Activated CD4-positive, alpha-beta T cell treated with anti-CD3 and anti-CD28 coated beads, Interleukin-10, Interleukin-2, amounts not matched to agents 100 ng/mL and 50 ng/mL, durations not matched to agents 16 hours and 8 hours (primary cell): ENCODE data around the gene KIF18A.
"Not testable (repeated sequence)": the region's sequence is repeated elsewhere in the genome, so short reads cannot be mapped to it uniquely, and the experiment has no call there.

Experiments
- DNase-seq: peaks from one replicate; pipeline ENCODE4 v3.0.0-alpha.2; 2020

Gene KIF18A

DNA sequence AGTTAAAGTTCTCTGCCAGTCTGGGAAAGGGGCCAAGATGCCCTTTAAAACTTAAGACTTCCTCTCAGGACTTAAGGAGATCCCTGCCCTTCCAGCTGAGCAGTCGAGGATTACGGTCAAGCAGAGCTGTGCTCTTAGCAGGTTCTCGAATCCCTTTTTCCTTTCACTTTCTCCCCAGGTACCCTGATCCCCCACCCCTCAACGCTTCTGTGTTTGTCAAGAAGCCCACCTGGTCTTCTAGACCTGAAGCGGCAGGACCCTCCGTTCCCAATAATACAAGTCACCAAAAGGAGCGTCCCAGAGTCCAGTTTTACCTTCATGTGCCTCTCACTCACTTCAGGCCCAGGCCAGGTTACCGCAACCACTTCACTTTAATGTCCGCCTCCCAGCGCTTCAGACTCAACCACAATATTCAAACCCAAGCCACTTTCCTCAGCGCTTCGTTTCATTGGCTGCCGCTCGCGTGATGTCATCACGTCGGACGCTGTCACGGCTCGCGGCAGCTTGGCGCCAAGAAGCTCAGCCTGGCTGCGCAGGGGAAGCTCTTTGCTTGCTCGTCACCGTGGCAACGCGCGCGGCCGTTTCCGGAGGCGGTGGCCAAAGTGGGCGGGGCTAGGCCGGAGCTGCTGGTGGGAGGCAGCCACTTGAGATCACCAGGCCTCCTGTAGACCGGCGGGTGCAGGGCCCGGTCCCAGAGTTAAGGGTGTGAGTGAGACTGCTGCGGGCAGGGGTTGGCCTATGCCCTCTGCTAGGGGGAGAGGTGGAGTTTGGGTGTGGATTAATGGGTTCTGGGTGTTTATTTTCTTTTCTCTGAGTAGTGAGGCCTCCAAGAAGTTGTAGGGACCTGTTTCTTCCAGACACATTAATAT lies at the start of gene KIF18A, which contains the start of gene METTL15:
Gene KIF18A, minus strand, starts transcription at position 407 of the 869 bp plus-strand sequence. CDS start 10,209 bp downstream, outside the sequence.
Gene METTL15, plus strand, starts transcription at position 639 of the 869 bp plus-strand sequence. CDS start 4,947 bp downstream, outside the sequence.
- peak; percentile 99 for DNase-seq

DNA sequence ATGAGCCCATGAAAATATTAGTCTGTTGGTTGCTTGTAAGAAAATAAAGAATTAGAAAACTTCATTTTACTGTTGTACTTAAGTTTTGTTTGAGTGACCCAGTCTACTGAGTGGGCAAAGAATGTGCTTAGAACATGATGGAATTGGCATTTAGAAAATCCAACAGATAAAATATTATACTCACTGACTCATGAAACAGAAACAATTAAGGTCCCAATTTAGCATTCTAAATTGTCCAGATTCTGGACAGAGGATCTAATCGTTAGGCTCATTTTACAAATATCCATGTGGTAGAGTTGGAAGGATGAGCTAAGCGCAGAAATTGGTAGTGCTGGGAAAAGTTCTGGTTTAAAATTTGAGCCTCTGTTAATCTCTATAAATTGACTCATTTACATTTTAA lies 45.6 kb upstream of the KIF18A start:
- no peak for DNase-seq

DNA sequence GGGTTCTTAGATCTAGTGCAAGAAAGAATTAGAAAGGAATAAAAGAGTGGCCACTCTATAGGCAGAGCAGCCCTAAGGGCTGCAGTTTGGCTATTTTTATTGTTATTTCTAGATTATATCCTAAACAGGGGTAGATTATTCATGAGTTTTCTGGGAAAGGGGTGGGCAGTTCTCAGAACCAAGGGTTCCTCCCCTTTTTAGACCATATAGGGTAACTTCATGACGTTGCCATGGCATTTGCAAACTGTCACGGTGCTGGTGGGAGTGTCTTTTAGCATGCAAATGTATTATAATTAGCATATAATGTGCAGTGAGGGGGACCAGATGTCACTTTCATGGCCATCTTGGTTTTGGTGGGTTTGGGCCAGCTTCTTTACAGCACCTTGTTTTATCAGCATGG lies 44.8 kb upstream of the KIF18A start:
- DNase-seq = no peak

DNA sequence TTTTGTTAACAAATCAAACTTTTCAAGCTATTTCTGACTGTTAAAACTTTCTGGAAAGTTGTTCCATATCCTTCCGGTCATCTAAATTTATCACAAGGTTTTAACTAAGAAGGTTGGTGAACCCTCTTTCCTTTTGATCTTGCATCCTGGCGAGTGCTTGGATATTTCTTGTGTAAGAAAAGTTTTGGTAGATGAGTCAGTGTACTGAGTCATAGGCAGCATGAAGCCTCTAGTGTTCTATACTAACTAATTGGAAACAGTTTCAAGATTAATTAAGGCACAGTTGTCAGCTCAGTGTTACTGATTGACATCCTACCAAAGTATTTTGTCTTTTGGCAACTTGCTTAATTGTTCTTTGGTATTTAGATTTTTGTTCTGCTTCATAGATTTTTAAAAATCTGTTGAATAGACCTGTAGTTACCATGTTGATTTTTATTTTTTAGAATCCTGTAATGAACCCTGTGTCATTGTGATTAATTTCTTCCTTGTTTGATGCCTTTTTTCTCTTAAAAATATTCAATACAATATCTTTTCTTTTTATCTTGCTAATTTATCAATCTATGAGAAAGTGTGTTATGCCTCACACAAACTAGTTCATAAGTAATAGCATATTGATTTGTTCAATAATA lies 38.3 kb upstream of the KIF18A start:
- peak; percentile 26 for DNase-seq

DNA sequence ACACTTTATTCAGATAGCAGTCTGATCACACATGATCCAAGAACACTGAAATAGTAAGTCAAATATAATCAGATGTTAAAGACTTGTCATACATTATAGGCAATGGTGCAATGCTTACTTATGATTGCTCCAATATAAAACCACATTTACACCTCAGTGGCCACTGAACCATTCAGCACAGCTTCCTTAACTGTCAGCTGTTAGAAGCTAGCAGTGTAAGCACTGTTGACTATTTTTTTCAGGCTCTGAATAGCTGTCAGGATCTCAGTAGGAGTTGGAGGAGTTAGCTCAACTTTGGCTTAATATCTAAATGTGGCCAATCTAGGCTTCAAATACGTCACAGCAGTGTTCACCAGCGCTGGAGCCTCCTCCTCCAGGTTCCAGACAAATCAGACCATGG lies 36.9 kb upstream of the KIF18A start:
- no peak for DNase-seq

DNA sequence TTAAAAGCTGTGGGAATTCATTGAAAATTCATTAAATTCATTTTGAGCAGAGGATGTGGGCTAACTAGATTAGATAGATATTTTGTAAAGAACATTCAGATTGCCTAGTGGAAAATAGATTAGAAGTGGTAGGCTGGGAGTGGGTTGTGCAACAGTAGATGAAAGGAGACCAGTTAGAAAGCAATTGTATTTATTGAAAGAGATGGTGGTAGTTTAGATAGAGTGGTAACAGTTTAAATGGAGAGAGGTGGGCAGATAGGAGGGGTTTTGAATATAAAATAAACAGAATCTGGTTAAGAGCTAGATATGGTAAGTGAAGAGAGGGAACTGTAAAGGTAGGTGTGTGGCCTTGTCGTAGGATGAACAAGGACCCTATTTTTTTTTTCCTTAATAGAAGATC lies 34.8 kb upstream of the KIF18A start:
- DNase-seq = no peak

DNA sequence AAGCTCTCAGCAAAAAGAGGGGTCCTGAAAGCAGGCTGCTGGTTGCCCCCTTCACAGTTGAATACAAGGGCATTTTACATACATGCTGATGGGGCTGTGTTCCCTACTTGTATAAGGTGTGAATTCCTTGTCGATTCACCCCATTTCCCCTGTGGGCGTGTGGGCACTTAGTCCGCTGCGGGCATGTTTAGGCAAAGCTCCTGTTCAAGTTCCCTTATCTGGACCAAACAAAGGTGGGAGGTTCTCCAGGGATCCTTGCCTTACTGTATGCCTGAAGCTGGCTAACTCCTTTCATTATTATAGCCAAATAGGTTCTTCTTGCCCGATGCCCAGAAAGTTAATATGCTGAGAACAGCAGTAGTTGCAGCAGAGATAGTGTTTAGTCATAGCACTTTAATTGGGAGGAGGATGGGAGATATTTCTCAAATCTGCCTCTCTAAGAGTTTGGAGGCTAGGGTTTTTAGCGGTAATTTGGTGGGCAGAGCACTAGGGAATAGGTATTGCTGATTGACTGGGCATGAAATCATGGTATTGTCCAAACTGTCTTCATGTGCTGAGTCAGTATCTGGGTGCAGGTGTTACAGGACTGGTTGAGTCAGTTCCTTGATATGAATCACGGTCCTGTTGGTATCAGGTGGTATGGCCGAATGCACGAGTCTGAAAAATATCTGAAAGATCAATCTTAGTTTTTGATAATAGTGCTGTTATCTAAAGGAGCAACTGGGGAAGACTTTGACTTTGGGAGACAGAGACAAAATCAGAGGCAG lies 32.9 kb upstream of the KIF18A start:
- DNase-seq = no peak

DNA sequence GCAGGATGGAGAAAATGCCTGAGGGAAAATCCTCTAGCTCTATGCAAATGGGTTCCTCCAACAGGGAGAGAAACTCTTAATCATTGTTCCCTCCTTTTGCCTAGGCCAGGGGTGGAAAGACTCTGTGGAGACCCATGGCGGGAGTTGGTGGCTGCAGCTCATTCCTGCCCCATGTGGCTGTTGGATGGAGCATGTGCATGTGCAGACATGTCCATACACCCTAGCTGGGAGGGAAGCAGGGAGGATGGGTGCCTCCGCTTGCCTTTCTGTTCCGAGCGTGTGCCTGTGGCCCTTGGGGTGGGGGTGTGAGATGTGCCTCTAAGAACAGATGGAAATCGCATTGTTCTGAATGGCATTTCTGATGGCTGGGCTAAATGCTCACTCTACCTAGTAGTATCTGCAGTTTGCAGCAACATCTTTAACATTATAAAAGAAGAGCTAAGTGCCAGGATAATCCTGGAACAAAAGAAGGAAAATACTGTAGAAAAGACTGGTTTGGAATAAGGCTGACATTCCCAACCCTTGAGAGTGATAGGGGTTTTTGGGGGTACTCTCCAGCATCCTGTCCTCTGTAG lies 32.0 kb upstream of the KIF18A start:
- DNase-seq = no peak

DNA sequence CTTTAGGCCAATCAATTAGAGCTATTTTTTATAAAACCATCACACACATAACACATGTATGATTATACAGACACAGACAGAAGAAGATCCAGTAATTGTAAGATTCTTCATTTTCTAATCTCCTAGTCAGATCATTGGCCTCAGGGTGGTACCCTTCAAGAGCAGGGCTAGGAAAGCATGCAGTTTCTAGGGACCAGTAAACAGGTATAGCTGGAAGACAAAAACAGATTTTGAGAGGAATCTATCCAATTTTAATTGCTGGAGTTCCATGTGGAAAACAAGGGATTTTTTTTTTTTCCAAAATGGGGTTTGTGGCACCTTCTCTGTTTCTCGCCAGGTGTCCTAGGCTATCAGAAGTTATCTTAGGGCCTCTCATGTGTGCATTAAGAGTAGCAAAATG lies 29.9 kb upstream of the KIF18A start:
- DNase-seq = no peak

DNA sequence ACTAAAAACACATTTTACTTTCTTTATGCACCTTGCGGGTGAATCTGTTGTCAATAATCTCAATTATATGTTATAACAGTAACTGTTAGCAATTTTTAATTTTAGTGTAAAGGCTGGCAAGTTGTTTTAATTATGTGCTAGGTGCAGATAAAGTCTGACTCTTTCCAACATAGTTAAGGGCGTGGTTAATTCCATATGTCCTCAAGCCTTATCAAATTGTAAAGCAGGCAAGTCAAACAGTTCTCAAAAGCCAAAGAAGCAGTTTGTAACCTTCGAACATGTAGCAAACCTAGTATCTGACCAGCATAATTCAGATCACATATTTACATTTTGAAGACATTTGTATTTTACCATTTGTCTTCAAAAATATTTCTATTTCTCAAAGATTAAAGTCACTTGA lies 29.4 kb upstream of the KIF18A start:
- no peak for DNase-seq

DNA sequence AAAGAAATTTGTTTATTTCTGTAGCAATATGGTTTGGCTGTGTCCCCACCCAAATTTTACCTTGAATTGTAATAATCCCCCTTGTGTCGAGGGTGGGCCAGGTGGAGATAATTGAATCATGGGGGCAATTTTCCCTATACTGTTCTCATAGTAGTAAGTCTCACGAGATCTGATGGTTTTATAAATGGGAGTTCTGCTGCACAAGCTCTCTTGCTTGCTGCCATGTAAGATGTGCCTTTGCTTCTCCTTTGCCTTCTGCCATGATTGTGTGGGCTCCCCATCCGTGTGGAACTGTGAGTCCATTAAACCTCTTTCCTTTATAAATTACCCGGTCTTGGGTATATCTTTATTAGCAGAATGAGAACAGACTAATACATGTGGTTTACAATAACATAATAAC lies 28.2 kb upstream of the KIF18A start:
- not testable (repeated sequence) for DNase-seq

DNA sequence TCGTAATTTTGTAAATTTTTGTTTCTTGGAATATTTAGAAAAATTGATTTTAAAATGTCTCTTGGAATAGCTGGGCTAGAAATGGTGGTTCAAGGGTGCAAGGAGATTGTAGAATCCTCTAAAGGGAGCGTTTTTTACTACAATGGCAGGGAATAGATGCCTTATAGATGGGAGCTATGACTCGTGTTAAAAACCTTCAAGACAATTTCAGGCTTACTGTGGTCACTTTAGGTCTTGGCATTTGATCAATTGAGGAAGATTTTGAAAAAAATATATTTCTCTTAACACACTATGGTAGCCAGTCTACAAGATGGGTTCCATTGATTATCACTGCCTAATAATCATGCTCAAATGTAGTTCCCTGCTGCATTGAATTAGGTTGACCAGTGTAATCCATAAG lies 25.2 kb upstream of the KIF18A start:
- no peak for DNase-seq

DNA sequence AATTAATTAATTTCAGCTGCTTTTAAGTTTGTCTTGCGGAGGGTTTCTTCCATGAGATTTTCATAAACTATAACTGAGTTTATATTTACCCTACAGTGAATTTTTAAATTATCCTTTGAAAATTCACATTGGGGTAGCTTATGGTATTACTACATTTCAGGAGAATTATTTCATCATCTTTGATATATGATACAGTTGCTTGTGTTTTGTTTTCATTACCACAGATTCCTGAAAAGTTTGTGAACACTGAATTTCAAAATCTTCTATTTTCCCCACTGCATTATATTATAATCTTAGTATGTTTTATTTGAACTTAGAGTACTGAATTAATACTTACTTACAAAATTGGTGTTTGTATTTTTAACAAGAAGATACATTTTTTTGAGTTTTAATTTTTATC lies 24.6 kb upstream of the KIF18A start:
- no peak for DNase-seq

DNA sequence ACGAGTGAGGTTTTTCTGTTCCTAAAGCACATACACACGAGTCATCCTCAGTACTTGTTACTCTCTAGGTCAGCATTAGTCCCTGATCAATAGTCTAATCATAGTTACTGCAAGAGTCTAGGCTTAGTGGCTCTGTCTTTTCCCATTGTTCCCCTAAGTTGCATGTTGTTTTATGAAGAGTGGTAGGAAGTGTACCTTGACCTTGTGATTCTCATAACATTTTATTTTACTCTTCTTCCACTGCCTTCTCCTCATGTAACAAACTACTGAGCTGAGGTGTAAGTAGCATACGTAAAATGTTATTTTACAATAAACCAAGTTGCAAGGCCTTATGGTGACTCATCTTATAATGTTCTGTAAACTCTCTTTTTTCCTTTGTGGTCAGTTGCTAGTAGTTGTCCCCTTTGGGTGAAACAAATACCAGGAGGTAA lies 15.2 kb upstream of the KIF18A start:
- DNase-seq = no peak

DNA sequence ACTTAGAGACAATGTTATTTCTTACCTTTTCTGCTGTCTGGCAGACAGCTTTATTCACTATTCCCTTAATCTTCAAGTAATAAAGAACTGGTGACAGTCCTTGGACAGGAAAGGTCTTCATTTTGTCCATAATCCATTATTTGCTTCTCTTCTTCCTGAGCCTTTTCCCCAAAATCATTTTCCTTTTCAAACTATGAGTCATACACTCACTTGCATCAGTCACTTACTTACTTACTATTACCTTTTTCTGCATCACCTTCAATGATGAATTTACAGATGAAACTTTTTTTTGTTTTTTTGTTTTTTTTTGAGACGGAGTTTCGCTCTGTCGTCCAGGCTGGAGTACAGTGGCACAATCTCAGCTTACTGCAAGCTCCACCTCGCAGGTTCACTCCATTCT lies 9.8 kb upstream of the KIF18A start:
- no peak for DNase-seq

DNA sequence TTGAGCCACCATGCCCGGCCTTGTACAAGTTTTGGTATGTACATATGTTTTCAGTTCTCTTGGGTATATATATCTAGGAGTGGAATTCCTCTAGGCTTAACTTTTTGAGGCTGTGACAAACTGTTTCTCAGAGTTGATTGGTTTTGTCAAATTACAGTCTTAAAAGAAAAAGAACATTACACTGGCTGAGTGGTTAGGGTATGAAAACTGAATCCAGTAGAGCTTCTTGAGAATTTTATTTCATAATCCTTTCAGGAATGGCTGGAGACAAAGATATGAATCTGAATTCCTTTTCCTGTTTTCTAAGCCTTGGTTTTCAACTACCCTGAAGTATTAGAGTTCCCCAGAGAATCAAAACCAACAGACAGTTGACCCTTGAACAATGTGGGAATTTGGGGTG lies 6.8 kb upstream of the KIF18A start:
- no peak for DNase-seq

DNA sequence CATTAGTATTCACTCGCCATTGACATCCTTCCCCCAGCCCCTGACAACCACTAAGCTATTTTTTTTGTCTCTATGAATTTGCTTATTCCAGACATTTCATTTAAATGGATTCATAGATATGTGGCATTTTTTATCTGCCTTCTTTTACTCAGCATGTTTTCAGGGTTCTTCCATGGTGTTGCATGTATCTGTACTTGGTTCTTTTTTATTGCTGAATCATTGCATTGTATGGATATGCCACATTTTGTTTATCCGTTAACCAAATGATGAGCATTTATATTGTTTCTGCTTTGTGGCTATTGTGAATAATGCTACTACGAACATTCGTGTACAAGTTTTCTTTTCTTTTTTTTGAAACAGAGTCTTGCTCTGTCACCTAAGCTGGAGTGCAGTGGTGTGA lies 6.2 kb upstream of the KIF18A start:
- DNase-seq = no peak

DNA sequence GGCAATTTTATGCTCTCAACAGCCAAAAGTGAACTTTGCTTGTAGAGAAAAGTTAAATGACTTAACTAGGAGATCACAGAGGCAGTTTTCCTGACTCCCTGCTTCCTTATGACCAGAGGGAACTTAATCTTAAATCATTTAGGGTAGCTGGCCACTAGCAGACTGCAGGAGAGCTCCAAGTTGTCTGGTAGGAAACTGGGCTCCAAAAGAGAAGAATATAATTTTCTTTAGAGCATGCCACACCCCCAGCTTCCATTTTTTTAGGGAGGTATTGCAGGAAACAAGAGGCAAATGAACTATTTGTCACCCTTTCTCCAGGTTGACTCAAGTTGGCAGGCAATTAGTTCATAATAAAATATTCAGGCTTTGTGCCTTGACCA lies 2.9 kb upstream of the KIF18A start:
- no peak for DNase-seq

DNA sequence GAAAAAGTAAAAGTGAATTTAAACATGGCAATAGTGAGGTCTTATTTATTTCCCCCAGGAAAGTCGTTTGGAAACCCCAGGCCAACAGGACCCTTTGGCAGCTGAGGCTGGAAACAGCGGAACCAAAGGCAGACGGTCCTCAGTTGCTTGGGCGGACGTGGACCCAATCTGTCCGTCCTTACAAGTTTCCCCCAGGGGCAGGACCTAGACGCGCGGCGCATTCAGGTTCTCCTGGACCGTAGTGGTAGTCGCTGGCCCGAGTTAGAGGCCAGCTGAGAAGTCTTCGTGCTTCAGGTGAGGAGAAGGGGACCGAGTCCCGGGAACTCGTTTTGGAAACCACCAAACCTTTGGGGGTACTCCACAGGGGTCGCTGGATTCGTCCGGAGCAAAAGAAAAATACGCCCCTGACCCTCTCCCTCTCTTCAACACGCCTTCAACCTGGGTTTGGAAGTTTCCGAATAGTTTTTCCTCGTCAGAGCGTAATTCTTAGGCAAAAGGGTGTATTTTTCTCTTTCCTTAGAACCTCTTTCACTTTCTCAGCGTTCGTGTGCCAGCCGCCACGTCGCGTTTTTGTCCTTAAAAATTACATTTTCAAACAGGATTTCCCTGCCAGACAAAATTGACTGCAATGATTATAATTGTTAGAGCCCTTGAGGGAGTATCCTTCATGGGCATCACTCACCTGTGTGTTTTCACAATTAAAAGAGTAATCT lies 2.3 kb upstream of the KIF18A start:
- DNase-seq = peak; percentile 79

DNA sequence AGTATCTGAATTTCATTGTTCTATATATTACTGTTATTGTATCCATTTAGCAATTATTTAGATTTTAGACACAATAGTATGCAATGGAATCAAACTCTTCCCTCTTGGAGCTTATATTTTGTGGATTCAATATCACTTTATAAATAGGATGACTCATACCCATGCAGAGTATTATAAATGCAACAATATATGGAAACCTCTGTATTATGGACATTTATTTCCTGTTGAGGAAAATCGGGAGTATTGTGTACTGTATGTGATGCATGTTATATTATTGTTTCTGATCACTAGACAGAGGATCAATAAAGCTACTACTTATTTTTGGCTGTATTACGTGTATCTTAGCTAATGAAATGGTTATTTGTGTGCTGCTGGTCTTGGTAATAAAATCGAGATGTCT lies 1.0 kb upstream of the KIF18A start:
- DNase-seq = no peak

DNA sequence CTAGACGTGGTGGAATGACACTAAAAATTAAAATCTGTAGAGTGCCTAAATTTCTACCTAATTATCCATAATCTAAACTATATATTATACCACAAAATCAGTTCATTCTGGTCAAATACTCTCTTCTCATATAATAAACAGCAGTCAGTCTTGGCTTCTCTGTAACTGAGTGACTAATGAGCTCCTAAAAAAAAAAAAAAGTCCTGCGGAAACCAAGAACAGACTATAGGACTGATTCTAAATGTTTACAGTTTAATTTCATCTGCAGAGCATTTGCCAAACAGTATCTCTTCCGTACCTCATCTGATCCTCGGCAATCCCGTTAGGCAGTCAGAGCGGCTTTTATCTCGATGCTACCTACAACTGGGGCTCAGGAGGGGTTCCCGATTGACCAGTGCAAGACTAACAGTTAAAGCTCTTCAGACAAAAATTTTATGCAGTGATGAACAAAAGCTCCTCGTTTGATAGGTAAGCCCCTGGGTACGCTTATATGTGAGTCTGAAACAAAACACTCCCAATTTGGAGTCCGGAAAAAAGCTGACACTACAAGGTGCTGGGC lies 686 bp downstream of the KIF18A start:
- peak; percentile 30 for DNase-seq

DNA sequence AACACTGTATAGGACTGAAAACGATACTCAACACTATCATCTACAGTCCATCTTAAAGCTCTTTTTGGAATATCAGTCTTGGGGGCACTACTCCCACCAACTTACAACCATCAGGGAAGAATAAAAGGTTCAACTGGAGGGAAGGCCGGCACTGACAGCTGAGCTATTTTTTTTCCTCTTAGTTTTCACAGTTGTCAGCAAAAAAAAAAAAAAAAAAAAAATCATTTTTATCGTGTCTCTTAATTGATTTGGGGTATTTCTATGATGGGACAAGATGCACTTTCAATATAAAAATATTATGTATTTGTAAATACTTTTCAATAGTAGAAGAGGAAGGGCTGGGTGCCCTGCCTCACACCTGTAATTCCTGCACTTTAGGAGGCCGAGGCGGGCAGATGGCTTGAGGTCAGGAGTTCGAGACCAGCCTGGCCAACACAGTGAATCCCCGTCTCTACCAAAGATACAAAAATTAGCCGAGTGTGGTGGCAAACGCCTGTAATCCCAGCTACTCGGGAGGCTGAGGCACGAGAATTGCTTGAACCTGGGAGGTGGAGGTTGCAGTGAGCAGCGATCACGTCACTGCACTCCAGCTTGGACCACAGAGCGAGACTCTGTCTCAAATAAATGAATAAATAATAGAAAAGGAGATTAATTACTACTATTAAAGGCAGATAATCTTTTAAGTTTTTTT lies 1.5 kb downstream of the KIF18A start:
- no peak for DNase-seq
